Type B pancreatic cell (in vitro differentiated cells): ENCODE data around the gene SLC38A11. TPM values are rescaled to one million over a fixed set of nuclear protein-coding genes. Genes with fewer than 3 reads are reported as not detected.

Source experiments
- DNase-seq: peaks from one replicate; pipeline ENCODE4 v3.0.0; 2021; ENCODE audit warnings: mixed read lengths; ENCODE audit not compliant: unreplicated experiment; ENCODE audit errors: extremely low spot score
- H3K27ac Mint-ChIP-seq: 2 replicates; pipeline ENCODE4 v1.8.0; 2021; ENCODE audit warnings: mild to moderate bottlenecking, mixed read lengths
- H3K27me3 Mint-ChIP-seq: 2 replicates; pipeline ENCODE4 v1.8.0; 2021; ENCODE audit warnings: mixed read lengths
- H3K36me3 Mint-ChIP-seq: 2 replicates; pipeline ENCODE4 v1.8.0; 2021; ENCODE audit warnings: mixed read lengths
- H3K4me1 Mint-ChIP-seq: one replicate; pipeline ENCODE4 v1.8.0; 2021; ENCODE audit warnings: mixed read lengths; ENCODE audit not compliant: unreplicated experiment
- H3K4me3 Mint-ChIP-seq: 2 replicates; pipeline ENCODE4 v1.8.0; 2021; ENCODE audit warnings: mild to moderate bottlenecking, mixed read lengths
- H3K9me3 Mint-ChIP-seq: 2 replicates; pipeline ENCODE4 v1.8.0; 2021; ENCODE audit warnings: mixed read lengths
- total RNA-seq: library from RNA; stranded (reverse); gene quantifications from 2 replicates; pipeline ENCODE4 v1.2.1, GENCODE V29; 2021; ENCODE audit warnings: low replicate concordance
- TF ChIP-seq, protein P1 (sequence below): fragments of 200-600 bp; sonication (generic); conservative IDR thresholded peaks from 2 replicates; pipeline ENCODE4 v1.5.0; 2021; ENCODE audit warnings: antibody characterized with exemption, mild to moderate bottlenecking

The SLC38A11 gene
- total RNA-seq, 1 donor from 2014 or later = 3.7 TPM

DNA sequence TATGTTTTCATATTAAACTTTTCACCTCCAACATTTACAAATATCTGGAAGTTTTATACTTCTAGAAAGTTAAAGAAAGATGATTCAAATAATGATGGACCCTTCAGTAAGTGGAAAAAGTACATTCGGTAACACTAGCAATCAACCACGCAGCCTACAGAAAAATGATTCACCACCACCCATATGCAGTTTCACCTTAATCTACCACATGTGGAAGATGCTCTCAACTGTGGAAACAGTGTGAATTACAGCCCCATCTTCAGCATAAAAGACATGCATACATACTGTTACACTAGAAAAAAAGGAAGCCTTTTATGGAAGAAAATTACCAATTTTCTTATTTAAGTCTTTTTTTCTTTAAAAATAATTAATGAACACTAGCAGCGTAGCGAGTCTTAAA lies 1.1 kb downstream of the SLC38A11 start:
- no peaks in the 10 kb centered on the region for H3K9me3 Mint-ChIP-seq
- H3K36me3 Mint-ChIP-seq = no peaks in the 10 kb centered on the region
- no peak for DNase-seq
- no peak overlapping the region for H3K27ac Mint-ChIP-seq
- H3K4me1 Mint-ChIP-seq = no peaks in the 10 kb centered on the region
- H3K27me3 Mint-ChIP-seq = peaks cover 3% of the 10 kb centered on the region
- TF ChIP-seq, protein P1, sequence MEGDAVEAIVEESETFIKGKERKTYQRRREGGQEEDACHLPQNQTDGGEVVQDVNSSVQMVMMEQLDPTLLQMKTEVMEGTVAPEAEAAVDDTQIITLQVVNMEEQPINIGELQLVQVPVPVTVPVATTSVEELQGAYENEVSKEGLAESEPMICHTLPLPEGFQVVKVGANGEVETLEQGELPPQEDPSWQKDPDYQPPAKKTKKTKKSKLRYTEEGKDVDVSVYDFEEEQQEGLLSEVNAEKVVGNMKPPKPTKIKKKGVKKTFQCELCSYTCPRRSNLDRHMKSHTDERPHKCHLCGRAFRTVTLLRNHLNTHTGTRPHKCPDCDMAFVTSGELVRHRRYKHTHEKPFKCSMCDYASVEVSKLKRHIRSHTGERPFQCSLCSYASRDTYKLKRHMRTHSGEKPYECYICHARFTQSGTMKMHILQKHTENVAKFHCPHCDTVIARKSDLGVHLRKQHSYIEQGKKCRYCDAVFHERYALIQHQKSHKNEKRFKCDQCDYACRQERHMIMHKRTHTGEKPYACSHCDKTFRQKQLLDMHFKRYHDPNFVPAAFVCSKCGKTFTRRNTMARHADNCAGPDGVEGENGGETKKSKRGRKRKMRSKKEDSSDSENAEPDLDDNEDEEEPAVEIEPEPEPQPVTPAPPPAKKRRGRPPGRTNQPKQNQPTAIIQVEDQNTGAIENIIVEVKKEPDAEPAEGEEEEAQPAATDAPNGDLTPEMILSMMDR = no peak
- H3K4me3 Mint-ChIP-seq = no peak overlapping the region

DNA sequence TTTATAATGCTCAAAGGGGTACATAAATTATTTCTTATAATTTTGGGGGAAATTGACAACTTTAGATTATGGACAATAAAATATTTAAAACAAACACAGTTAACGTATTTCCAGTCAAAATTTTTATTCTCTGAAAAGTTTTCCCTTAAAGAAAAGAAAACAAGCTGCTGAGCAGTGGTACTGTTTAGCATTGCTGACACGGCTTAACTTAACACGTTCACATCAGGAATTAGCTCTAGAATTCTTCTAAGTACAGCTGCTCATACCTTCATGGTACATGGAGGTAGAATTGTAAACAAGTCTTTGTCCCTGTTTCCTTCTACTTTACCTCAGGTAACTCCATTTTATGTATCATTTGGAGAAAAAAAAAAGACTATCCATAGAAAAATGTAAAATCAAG lies 2.0 kb downstream of the SLC38A11 start:
- H3K27ac Mint-ChIP-seq = no peak overlapping the region
- DNase-seq = no peak
- no peaks in the 10 kb centered on the region for H3K4me1 Mint-ChIP-seq
- H3K4me3 Mint-ChIP-seq = no peak overlapping the region
- peaks cover 3% of the 10 kb centered on the region for H3K27me3 Mint-ChIP-seq
- no peaks in the 10 kb centered on the region for H3K36me3 Mint-ChIP-seq
- no peaks in the 10 kb centered on the region for H3K9me3 Mint-ChIP-seq
- TF ChIP-seq, protein P1 = no peak

DNA sequence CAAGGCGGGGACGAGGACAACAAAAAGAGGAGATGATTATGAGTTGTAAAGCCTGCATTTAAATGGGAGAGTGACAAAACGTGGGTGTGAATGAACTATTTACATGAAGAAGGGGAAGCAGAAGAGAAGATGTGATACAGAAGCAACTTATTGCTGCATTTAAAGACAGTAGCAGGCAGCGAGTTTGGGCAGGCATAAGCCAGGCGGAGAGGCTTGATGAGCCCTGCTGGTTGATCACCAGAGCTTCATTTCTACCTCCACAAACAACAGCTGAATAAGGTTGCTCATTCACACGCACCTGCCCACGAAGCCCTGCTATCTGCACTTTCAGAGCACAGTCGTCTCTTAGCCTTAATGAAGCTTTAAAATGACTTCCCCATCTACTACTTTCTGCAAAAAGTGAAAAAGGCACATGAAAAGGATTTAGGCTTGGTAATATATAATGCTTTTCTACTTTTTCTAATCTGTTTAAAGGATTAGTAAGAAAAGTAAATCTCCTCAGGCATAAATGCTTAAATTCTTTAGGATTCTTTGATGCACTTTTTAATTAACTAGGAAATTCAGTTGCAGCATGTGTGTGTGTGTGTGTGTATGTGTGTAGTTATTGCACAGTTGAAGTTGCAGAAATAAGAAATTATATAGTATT lies 3.1 kb downstream of the SLC38A11 start:
- TF ChIP-seq, protein P1 = no peak
- no peaks in the 10 kb centered on the region for H3K4me1 Mint-ChIP-seq
- H3K4me3 Mint-ChIP-seq = no peak overlapping the region
- no peaks in the 10 kb centered on the region for H3K9me3 Mint-ChIP-seq
- no peak for DNase-seq
- no peaks in the 10 kb centered on the region for H3K36me3 Mint-ChIP-seq
- H3K27ac Mint-ChIP-seq = no peak overlapping the region
- H3K27me3 Mint-ChIP-seq = peaks cover 3% of the 10 kb centered on the region

DNA sequence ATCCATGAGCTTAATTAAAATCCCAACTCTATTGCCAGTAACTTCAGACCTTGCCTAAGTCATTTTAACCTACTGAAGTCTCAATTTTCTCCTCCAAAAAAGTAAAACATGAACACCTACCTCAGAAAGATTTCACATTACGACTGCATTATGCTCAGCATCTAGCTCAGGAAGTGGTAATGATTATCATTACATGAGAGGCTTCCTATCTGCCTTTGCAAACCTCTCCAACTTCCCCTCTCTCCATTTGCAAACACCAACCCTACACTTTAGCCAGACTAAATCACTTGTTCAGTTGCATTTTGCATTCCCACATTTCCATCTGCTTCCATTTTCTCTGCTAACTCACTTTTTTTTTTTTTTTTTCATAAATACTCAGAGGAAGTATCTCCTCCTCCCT lies 6.8 kb downstream of the SLC38A11 start:
- Mint-ChIP-seq H3K27ac (no peak overlapping the region), H3K4me1 (no peaks in the 10 kb centered on the region), H3K4me3 (no peak overlapping the region)

DNA sequence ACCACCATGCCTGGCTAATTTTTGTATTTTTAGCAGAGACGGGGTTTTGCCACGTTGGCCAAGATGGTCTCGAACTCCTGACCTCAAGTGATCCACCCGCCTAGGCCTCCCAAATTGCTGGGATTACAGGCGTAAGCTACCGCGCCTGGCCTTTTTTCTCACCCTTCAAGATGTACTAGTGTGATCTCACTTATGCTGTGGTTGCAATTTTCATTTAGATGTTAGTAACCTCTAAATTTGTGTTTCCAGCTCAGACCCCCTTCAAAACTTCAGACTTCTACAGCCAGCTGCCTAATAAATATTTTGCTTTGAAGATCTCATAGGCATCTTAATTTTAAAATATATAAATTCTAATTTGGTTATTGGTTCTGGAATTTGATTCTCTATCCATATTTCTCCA lies 8.0 kb downstream of the SLC38A11 start:
- Mint-ChIP-seq H3K36me3 (no peaks in the 10 kb centered on the region), H3K27ac (no peak overlapping the region), H3K27me3 (no peaks in the 10 kb centered on the region), H3K4me3 (no peak overlapping the region), H3K9me3 (no peaks in the 10 kb centered on the region), H3K4me1 (no peaks in the 10 kb centered on the region)
- DNase-seq = no peak
- TF ChIP-seq, protein P1 = no peak

More for the DNA sequence above, 6.8 kb downstream of the SLC38A11 start:
- H3K27me3 Mint-ChIP-seq = no peaks in the 10 kb centered on the region
- TF ChIP-seq, protein P1 = no peak
- H3K36me3 Mint-ChIP-seq = no peaks in the 10 kb centered on the region
- no peak for DNase-seq
- no peaks in the 10 kb centered on the region for H3K9me3 Mint-ChIP-seq
